ENCODE data around the gene PPP6R3.

DNA sequence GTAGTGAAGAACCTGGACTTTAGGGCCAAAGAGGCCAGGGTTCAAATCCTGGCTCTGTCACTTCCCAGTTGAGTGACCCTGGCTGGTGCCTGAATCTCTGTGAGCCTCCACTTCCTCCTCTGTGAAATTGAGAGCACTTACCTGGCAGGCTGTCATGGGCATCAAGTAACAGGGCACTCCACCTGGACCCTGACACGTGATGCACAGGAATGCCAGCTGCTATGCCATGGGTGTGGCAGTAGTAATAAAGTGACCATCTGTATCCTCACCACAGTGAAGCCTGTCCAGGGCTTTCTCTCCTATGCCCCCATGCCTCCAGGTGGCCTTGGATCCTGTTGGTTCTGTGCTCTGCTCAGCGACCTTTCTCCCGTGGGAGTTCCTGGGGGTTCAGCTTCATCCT lies 29.8 kb upstream of the PPP6R3 start:
- TF ChIP-seq, protein P1, sequence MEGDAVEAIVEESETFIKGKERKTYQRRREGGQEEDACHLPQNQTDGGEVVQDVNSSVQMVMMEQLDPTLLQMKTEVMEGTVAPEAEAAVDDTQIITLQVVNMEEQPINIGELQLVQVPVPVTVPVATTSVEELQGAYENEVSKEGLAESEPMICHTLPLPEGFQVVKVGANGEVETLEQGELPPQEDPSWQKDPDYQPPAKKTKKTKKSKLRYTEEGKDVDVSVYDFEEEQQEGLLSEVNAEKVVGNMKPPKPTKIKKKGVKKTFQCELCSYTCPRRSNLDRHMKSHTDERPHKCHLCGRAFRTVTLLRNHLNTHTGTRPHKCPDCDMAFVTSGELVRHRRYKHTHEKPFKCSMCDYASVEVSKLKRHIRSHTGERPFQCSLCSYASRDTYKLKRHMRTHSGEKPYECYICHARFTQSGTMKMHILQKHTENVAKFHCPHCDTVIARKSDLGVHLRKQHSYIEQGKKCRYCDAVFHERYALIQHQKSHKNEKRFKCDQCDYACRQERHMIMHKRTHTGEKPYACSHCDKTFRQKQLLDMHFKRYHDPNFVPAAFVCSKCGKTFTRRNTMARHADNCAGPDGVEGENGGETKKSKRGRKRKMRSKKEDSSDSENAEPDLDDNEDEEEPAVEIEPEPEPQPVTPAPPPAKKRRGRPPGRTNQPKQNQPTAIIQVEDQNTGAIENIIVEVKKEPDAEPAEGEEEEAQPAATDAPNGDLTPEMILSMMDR (IDR thresholded peaks at IDR 0.05), result no peak
- TF ChIP-seq POLR2A (IDR thresholded peaks at IDR 0.05), result no peak
